Astrocyte (in vitro differentiated cells and primary cell): ENCODE results near the gene UGT1A3. TPM values are rescaled to one million over a fixed set of nuclear protein-coding genes. Genes with fewer than 3 reads are reported as not detected.

ENCODE experiments used
- DNase-seq: peaks from one replicate; pipeline ENCODE4 v3.0.0-alpha.2; 2010; ENCODE audit warnings: low read depth
- FAIRE-seq: peaks from 2 replicates; lab custom pipeline; 2011; peaks lifted over from hg19 to GRCh38; lab: Jason Lieb, UNC
- H2AFZ ChIP-seq: 2 replicates; pipeline ENCODE4 v1.6.0; 2012; ENCODE audit warnings: low read depth, low read length, inconsistent platforms
- H3K27ac ChIP-seq: 2 replicates; pipeline ENCODE4 v1.5.1; 2011; ENCODE audit warnings: low read depth, low read length, inconsistent platforms
- H3K27me3 ChIP-seq: 2 replicates; pipeline ENCODE4 v1.6.0; 2011; ENCODE audit warnings: low read length, inconsistent platforms; ENCODE audit not compliant: insufficient read depth
- H3K36me3 ChIP-seq: 2 replicates; pipeline ENCODE4 v1.5.1; 2011; ENCODE audit warnings: low read length, inconsistent platforms; ENCODE audit not compliant: insufficient read depth
- H3K4me1 ChIP-seq: 2 replicates; pipeline ENCODE4 v1.5.1; 2011; ENCODE audit warnings: low read length, inconsistent platforms; ENCODE audit not compliant: insufficient read depth
- H3K4me2 ChIP-seq: 2 replicates; pipeline ENCODE4 v1.6.0; 2012; ENCODE audit warnings: low read length, inconsistent platforms
- H3K4me3 ChIP-seq: 2 replicates; pipeline ENCODE4 v1.5.1; 2011; ENCODE audit warnings: low read depth, mild to moderate bottlenecking, low read length, inconsistent platforms; ENCODE audit not compliant: insufficient read depth
- H3K79me2 ChIP-seq: 2 replicates; pipeline ENCODE4 v1.6.0; 2012; ENCODE audit warnings: mild to moderate bottlenecking, low read length, inconsistent platforms; ENCODE audit not compliant: insufficient read depth
- H3K9ac ChIP-seq: 2 replicates; pipeline ENCODE4 v1.6.0; 2012; ENCODE audit warnings: mild to moderate bottlenecking, low read length, inconsistent platforms
- H3K9me3 ChIP-seq: 2 replicates; pipeline ENCODE4 v1.5.1; 2012; ENCODE audit warnings: low read depth, mild to moderate bottlenecking, low read length, inconsistent platforms; ENCODE audit not compliant: insufficient read depth
- H4K20me1 ChIP-seq: 2 replicates; pipeline ENCODE4 v1.6.0; 2012; ENCODE audit warnings: low read length, inconsistent platforms; ENCODE audit not compliant: insufficient read depth
- H3K27ac Mint-ChIP-seq: one replicate; pipeline ENCODE4 v1.8.0; 2021; ENCODE audit warnings: mild to moderate bottlenecking, mixed read lengths; ENCODE audit not compliant: unreplicated experiment
- H3K27me3 Mint-ChIP-seq: one replicate; pipeline ENCODE4 v1.8.0; 2021; ENCODE audit warnings: low read depth, mixed read lengths; ENCODE audit not compliant: unreplicated experiment
- H3K36me3 Mint-ChIP-seq: one replicate; pipeline ENCODE4 v1.8.0; 2021; ENCODE audit warnings: low read depth, mixed read lengths; ENCODE audit not compliant: unreplicated experiment
- H3K4me1 Mint-ChIP-seq: one replicate; pipeline ENCODE4 v1.8.0; 2021; ENCODE audit warnings: low read depth, mixed read lengths; ENCODE audit not compliant: unreplicated experiment
- H3K4me3 Mint-ChIP-seq: one replicate; pipeline ENCODE4 v1.8.0; 2021; ENCODE audit warnings: mild to moderate bottlenecking, moderate library complexity, mixed read lengths; ENCODE audit not compliant: unreplicated experiment
- H3K9me3 Mint-ChIP-seq: one replicate; pipeline ENCODE4 v1.8.0; 2021; ENCODE audit warnings: mild to moderate bottlenecking, mixed read lengths; ENCODE audit not compliant: unreplicated experiment
- EZH2 ChIP-seq: IDR thresholded peaks from 2 replicates; pipeline ENCODE4 v1.6.1; 2012; ENCODE audit warnings: mild to moderate bottlenecking, low read length, inconsistent platforms; ENCODE audit not compliant: insufficient read depth
- total RNA-seq: library from RNA; stranded (reverse); gene quantifications from 2 replicates; pipeline ENCODE4 v1.2.1, GENCODE V29; 2021
- TF ChIP-seq, protein P1 (sequence below): IDR thresholded peaks from 2 replicates; pipeline ENCODE4 v1.5.1; 2011; ENCODE audit warnings: low read depth, mild to moderate bottlenecking, inconsistent platforms, low read length, moderate library complexity; ENCODE audit not compliant: insufficient read depth

Gene UGT1A3
- total RNA-seq, 1 donor from 2014 or later, result not detected

- no peaks in the 10 kb centered on the region for H3K4me1 Mint-ChIP-seq
- Histone ChIP-seq H3K4me1 (no peaks in the 10 kb centered on the region), H2AFZ (no peak overlapping the region), H4K20me1 (no peaks in the 10 kb centered on the region), H3K9me3 (no peaks in the 10 kb centered on the region), H3K4me2 (no peak overlapping the region), H3K79me2 (no peaks in the 10 kb centered on the region), H3K36me3 (no peaks in the 10 kb centered on the region), H3K27ac (no peak overlapping the region), H3K4me3 (no peak overlapping the region), H3K27me3 (peaks cover 4% of the 10 kb centered on the region), H3K9ac (no peak overlapping the region)
- no peak overlapping the region for H3K27ac Mint-ChIP-seq
- no peaks in the 10 kb centered on the region for H3K36me3 Mint-ChIP-seq
- no peaks in the 10 kb centered on the region for H3K9me3 Mint-ChIP-seq
- H3K27me3 Mint-ChIP-seq, result peaks cover 28% of the 10 kb centered on the region
- H3K4me3 Mint-ChIP-seq, result no peak overlapping the region
- DNase-seq (no peak), FAIRE-seq (no peak)
- TF ChIP-seq, protein P1, sequence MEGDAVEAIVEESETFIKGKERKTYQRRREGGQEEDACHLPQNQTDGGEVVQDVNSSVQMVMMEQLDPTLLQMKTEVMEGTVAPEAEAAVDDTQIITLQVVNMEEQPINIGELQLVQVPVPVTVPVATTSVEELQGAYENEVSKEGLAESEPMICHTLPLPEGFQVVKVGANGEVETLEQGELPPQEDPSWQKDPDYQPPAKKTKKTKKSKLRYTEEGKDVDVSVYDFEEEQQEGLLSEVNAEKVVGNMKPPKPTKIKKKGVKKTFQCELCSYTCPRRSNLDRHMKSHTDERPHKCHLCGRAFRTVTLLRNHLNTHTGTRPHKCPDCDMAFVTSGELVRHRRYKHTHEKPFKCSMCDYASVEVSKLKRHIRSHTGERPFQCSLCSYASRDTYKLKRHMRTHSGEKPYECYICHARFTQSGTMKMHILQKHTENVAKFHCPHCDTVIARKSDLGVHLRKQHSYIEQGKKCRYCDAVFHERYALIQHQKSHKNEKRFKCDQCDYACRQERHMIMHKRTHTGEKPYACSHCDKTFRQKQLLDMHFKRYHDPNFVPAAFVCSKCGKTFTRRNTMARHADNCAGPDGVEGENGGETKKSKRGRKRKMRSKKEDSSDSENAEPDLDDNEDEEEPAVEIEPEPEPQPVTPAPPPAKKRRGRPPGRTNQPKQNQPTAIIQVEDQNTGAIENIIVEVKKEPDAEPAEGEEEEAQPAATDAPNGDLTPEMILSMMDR, result no peak
- TF ChIP-seq EZH2, result no peak
These were observed 82.9 kb downstream of the UGT1A3 start for GRCh38 chr2:233811732-233812131.

DNA sequence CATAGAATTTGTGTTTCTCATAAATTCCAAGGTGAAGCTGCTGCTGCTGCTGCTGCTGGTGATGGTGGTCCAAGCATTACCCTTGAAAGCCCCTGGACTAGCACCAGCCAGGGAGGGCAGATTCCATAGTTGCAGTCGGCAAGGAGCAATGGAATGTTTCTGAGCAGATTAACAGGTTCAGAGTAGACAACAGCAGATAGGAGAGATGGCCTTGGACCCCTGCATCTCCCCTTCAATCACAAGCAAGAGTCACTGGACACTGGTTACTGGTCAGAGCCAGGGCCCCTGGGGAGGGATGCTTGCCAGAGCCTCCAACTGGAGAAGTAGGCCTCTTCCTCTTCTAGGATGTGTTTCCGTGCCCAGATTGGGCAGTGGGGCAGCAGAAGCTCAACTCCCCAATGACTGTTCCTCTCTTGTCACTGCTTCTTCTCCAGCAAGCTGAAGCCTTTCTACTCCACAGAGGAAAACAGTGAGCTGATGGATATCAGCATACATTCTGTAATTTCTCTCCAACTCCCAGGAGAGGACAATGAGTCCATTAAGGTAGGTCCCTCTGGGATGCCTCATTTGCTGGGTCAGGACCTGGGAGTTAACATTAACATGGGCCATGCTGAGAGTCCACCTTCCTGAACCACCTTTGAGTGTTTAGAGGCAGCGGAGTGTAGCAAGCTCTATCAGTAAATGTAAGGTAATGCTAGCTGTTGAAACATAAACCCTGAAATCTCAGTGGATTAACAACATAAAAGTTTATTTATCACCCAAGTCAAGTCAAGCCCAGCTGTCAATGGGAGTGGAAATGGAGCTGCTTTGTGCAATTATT, 84.6 kb downstream of the UGT1A3 start:
- Histone ChIP-seq H2AFZ (no peak overlapping the region), H3K9ac (no peak overlapping the region), H3K4me3 (no peak overlapping the region), H3K79me2 (no peaks in the 10 kb centered on the region), H3K27ac (no peak overlapping the region), H3K9me3 (no peaks in the 10 kb centered on the region), H3K27me3 (peaks cover 4% of the 10 kb centered on the region), H3K36me3 (no peaks in the 10 kb centered on the region), H3K4me2 (no peak overlapping the region), H3K4me1 (no peaks in the 10 kb centered on the region), H4K20me1 (no peaks in the 10 kb centered on the region)
- peaks cover 34% of the 10 kb centered on the region for H3K27me3 Mint-ChIP-seq
- no peak overlapping the region for H3K4me3 Mint-ChIP-seq
- H3K4me1 Mint-ChIP-seq, result no peaks in the 10 kb centered on the region
- FAIRE-seq (no peak), DNase-seq (no peak)
- H3K36me3 Mint-ChIP-seq, result no peaks in the 10 kb centered on the region
- no peak for TF ChIP-seq EZH2
- TF ChIP-seq, protein P1, result no peak
- no peaks in the 10 kb centered on the region for H3K9me3 Mint-ChIP-seq
- no peak overlapping the region for H3K27ac Mint-ChIP-seq
